ENCODE results near the gene CSNK2A2.

The CSNK2A2 gene

GRCh38 chr16:58198803-58199411, 1.0 kb upstream of the CSNK2A2 start:
- no peak for DNase-seq (ENCODE audit: low spot score)

DNA sequence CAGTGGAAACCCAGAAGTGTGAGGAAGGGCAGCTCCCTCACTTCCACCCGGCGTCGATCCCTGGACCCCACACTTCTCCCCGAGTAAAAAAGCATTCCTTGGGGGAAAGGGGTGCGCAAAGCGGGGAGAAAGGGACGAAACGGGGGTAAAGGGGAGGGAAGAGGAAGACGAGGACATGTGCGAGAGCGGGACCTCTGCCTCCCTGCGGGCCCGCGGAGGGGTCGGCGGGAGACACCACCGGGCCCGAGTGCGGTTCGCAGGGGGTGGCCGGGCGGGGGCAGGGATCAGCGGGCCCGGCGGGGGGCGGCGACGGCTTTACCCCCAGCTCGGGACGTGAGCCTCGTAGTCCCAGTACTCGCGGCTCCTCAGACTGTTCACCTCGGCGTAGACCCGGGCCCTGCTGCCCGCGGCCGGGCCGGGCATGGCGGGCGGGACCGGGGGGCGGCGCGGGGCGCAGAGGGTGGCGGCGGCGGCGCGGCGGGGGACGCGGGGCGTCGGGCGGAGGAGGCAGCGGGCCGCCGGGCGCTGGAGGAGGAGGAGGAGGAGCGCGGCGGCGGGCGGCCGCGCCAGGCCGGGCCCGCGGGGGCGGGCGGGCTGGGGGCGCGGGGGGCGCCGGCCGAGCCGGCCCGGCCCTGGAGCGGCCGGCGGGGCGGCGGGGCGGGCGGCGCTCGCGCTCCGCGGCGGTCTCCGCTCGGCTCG, 443 bp downstream of the CSNK2A2 start:
- DNase-seq (ENCODE audit: low spot score), result peak; percentile 50

GRCh38 chr16:58196898-58197313, 1.0 kb downstream of the CSNK2A2 start:
- DNase-seq (ENCODE audit: low spot score), result no peak

DNA sequence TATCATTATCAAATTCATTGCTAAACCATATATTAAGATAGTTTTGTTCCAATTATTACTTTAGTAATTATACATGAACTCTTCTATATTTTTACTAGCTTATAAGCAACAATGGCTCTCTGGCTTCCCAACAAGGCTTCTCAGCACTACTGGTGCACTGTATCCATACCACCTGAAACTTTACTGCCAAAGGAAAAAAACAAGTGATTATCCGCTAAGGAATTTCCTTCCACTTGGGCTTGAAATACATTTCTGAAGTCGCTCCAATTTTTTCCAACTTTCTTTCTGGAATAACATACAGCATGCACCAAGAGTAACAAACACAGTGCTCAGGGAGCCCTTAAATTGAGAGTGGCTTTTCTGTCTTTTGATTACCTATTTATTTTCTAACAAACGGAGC, 2.1 kb downstream of the CSNK2A2 start:
- DNase-seq (ENCODE audit: low spot score), result no peak

DNA sequence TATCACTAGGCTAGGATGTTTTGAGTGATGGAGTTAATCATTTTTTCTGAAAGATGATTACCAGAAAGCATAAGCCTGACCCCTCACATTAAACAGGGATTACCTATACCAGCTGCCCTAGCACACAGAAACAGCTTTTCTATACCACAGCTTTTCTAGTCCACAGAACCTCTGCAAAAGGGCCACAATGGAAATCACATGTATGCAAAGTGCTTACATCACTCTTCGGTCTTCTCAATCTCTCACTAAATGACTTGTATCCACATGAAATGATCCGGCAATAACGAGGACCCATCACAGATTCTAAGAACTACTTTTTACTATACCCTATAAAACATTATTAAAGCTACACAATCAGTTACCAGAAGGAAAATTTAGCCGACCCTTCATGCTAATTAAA, 2.6 kb downstream of the CSNK2A2 start:
- no peak for DNase-seq (ENCODE audit: low spot score)

- DNase-seq (ENCODE audit: low spot score), result no peak
Measured at GRCh38 chr16:58194790-58195189, 3.1 kb downstream of the CSNK2A2 start.

- no peak for DNase-seq (ENCODE audit: low spot score)
Measured at GRCh38 chr16:58187665-58188421, 10.1 kb downstream of the CSNK2A2 start.

GRCh38 chr16:58187092-58187491, 10.8 kb downstream of the CSNK2A2 start:
- no peak for DNase-seq (ENCODE audit: low spot score)

- no peak for DNase-seq (ENCODE audit: low spot score)
Measured at GRCh38 chr16:58186176-58186944, 11.5 kb downstream of the CSNK2A2 start.

- DNase-seq (ENCODE audit: low spot score), result no peak
Measured at GRCh38 chr16:58177353-58177710, 20.6 kb downstream of the CSNK2A2 start.

- DNase-seq (ENCODE audit: low spot score), result no peak
Measured at GRCh38 chr16:58176608-58177352, 21.1 kb downstream of the CSNK2A2 start.

DNA sequence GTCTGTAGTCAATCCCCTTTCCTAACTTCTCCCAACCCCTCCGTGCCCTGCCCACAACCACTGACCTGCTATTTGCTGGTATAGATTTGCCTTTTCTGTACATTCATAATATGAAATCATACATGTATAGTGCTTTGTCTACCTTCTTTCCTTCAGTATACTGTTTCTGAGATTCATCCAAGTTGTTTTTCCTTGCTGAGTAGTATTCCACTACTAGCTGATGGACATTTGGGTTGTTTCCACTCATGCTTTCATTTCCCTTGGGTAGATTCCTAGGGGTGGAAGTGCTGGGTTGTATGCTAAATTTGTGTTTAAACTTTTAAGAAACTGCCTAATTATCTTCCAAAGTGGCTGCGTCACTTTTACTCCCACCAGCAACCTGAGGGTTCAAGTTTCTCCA, 27.7 kb downstream of the CSNK2A2 start:
- DNase-seq (ENCODE audit: low spot score), result no peak

- DNase-seq (ENCODE audit: low spot score), result no peak
Measured at GRCh38 chr16:58160855-58161254, 37.1 kb downstream of the CSNK2A2 start.

GRCh38 chr16:58158725-58159124, 39.2 kb downstream of the CSNK2A2 start:
- no peak for DNase-seq (ENCODE audit: low spot score)

- DNase-seq (ENCODE audit: low spot score), result no peak
Measured at GRCh38 chr16:58157951-58158540, 39.9 kb downstream of the CSNK2A2 start.

DNA sequence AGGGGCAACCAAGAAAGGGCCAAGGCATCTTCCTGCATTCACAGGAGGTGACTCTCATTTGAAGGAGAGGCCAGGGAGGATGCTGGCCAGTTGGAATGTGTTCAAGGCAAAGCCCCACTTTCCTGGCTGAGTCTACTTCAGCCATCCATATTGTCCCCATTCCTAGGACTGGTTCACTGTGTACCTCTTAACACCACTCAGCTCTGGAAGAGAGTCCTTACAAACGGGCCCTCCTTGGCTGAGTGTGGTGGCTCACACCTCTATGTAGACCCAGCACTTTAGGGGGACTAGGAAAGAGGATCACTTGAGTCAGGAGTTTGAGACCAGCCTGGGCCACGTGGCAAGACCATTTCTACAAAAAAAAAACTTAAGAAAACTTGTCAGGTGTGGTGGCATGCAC, 40.7 kb downstream of the CSNK2A2 start:
- DNase-seq (ENCODE audit: low spot score), result no peak

- no peak for DNase-seq (ENCODE audit: low spot score)
Measured at GRCh38 chr16:58155839-58156238, 42.1 kb downstream of the CSNK2A2 start.

DNA sequence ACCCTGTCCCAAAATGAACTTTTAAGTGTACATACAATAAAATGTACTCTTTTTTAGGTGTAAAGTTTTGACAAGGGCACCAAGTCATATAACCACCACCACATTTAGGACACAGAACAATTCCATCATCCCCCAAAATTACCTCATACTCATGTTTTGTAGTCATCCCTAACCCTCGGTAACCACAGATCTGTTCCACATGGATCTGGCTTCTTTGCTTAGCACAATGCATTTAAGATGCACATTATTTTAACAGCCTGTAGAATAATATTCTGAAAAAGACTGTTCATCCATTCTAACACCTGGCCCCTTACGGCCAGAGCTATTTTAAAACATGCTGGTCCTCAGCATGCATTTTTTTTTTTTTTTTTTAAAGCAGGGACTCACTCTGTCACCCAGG, 43.6 kb downstream of the CSNK2A2 start:
- no peak for DNase-seq (ENCODE audit: low spot score)

DNA sequence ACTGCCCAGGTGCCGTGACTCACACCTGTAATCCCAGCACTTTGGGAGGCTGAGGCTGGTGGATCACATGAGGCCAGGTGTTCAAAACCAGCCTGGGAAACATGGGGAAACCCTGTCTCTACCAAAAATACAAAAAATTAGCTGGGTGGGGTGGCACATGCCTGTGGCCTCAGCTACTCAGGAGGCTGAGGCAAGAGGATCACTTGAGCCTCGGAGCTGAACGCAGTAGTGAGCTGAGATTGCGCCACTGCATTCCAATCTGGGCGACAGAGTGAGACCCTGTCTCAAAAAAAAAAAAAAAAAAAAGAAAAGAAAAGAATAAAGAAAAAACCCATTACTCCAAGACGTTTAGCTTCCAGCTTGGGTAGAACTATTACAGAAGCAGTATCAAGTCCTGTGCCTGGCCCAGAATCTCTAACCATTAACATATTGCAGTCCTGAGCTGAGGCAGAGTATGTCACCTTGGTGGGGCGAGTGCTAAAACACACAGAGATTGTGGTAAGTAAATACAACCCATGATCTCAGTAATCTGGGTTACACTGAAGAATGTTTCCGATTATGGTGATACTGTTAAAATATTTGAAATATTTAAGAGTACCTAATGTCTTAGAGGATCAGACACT, 45.5 kb downstream of the CSNK2A2 start:
- DNase-seq (ENCODE audit: low spot score), result no peak

GRCh38 chr16:58148526-58148925, 49.4 kb downstream of the CSNK2A2 start:
- no peak for DNase-seq (ENCODE audit: low spot score)

GRCh38 chr16:58148099-58148498, 49.8 kb downstream of the CSNK2A2 start:
- no peak for DNase-seq (ENCODE audit: low spot score)
